ENCODE measurements around the gene NPBWR2. TPM values are rescaled to one million over a fixed set of nuclear protein-coding genes. Genes with fewer than 3 reads are reported as not detected.
A peak's percentile ranks its signal among the peaks of the same experiment; 100 is the strongest.

The NPBWR2 gene
- polyA plus RNA-seq, 3 donors = not detected

GRCh38 chr20:64056889-64057627 is 50.3 kb downstream of the NPBWR2 start:
- Histone ChIP-seq H4K20me1 (ENCODE audit: insufficient read depth, low read length) (no peaks in the 10 kb centered on the region), H3K36me3 (replicated peaks in 1 of 2; ENCODE audit: control insufficient read depth in 1 of 2, insufficient read depth in 2 of 2, low read length in 2 of 2) (no peaks in the 10 kb centered on the region), H3K4me2 (replicated peaks; ENCODE audit: extremely low read depth, low read length, poor library complexity, severe bottlenecking) (peak overlapping the region; percentile 28), H3K4me3 (replicated peaks in 1 of 3; ENCODE audit: low read depth in 2 of 3, low read length in 3 of 3) (no peak overlapping the region), H3K79me2 (ENCODE audit: insufficient read depth, low read length) (no peaks in the 10 kb centered on the region), H3K4me1 (ENCODE audit: control insufficient read depth in 1 of 2, insufficient read depth in 2 of 2, low read length in 2 of 2) (peaks cover 10 to 14% of the 10 kb centered on the region in 2 donors), H3K9me3 (replicated peaks in 1 of 2; ENCODE audit: control insufficient read depth in 1 of 2, insufficient read depth in 1 of 2, low read length in 2 of 2) (no peaks in the 10 kb centered on the region), H3K9ac (ENCODE audit: insufficient read depth, low read length, poor library complexity, severe bottlenecking) (no peak overlapping the region), H3K27ac (ENCODE audit: low read depth in 1 of 2, low read length in 2 of 2) (no peak overlapping the region), H2AFZ (ENCODE audit: insufficient read depth, low read depth, low read length, poor library complexity, severe bottlenecking) (no peak overlapping the region), H3K27me3 (ENCODE audit: control insufficient read depth in 2 of 2, insufficient read depth in 2 of 2, low read length in 2 of 2) (peaks cover 0 to 36% of the 10 kb centered on the region in 2 donors)
- Mint-ChIP-seq H3K36me3 (peaks cover 0 to 3% of the 10 kb centered on the region in 2 donors), H3K4me3 (peak overlapping the region; percentile 47 to 79), H3K27ac (no peak overlapping the region), H3K27me3 (ENCODE audit: low read depth in 3 of 3) (peaks cover 30 to 57% (median 36%) of the 10 kb centered on the region in 3 donors), H3K9me3 (peaks cover 0 to 3% (median 0%) of the 10 kb centered on the region in 7 donors), H3K4me1 (peaks cover 21% of the 10 kb centered on the region)
- intact Hi-C loops (cut with micrococcal nuclease) = no loop called here
- TF ChIP-seq, protein P1, sequence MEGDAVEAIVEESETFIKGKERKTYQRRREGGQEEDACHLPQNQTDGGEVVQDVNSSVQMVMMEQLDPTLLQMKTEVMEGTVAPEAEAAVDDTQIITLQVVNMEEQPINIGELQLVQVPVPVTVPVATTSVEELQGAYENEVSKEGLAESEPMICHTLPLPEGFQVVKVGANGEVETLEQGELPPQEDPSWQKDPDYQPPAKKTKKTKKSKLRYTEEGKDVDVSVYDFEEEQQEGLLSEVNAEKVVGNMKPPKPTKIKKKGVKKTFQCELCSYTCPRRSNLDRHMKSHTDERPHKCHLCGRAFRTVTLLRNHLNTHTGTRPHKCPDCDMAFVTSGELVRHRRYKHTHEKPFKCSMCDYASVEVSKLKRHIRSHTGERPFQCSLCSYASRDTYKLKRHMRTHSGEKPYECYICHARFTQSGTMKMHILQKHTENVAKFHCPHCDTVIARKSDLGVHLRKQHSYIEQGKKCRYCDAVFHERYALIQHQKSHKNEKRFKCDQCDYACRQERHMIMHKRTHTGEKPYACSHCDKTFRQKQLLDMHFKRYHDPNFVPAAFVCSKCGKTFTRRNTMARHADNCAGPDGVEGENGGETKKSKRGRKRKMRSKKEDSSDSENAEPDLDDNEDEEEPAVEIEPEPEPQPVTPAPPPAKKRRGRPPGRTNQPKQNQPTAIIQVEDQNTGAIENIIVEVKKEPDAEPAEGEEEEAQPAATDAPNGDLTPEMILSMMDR (IDR thresholded peaks at IDR 0.05) = no peak
- 57% methylated on average over 36 of the region's 39 CpGs for WGBS (ENCODE audit: insufficient coverage)
- DNase-seq = no peak

DNA sequence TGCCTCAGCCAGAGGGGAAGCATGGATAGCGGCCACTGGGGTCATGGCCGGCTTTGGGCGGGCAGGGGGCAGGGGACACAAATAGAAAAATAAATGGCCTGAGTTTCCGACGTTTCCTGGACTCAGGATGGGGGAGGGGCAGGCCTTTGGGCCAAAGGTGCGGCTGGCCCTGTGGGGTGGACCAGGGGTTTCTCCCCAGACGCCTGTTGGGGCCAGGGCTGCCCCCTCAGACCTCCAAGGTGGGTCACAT is 50.8 kb downstream of the NPBWR2 start:
- intact Hi-C loops (cut with micrococcal nuclease) = no loop called here
- Mint-ChIP-seq H3K4me3 (no peak overlapping the region), H3K9me3 (peaks cover 0 to 3% (median 0%) of the 10 kb centered on the region in 7 donors), H3K36me3 (peaks cover 0 to 3% of the 10 kb centered on the region in 2 donors), H3K27me3 (ENCODE audit: low read depth in 3 of 3) (peaks cover 35 to 61% (median 38%) of the 10 kb centered on the region in 3 donors), H3K4me1 (peaks cover 19% of the 10 kb centered on the region), H3K27ac (no peak overlapping the region)
- 60% methylated on average over 4 of the region's 7 CpGs for WGBS (ENCODE audit: insufficient coverage)
- H4K20me1 ChIP-seq (ENCODE audit: insufficient read depth, low read length) = no peaks in the 10 kb centered on the region
- peaks cover 10 to 14% of the 10 kb centered on the region in 2 donors for H3K4me1 ChIP-seq (ENCODE audit: control insufficient read depth in 1 of 2, insufficient read depth in 2 of 2, low read length in 2 of 2)
- no peak overlapping the region for H3K4me3 ChIP-seq (replicated peaks in 1 of 3; ENCODE audit: low read depth in 2 of 3, low read length in 3 of 3)
- H3K4me2 ChIP-seq (replicated peaks; ENCODE audit: extremely low read depth, low read length, poor library complexity, severe bottlenecking) = no peak overlapping the region
- no peaks in the 10 kb centered on the region for H3K36me3 ChIP-seq (replicated peaks in 1 of 2; ENCODE audit: control insufficient read depth in 1 of 2, insufficient read depth in 2 of 2, low read length in 2 of 2)
- H3K9me3 ChIP-seq (replicated peaks in 1 of 2; ENCODE audit: control insufficient read depth in 1 of 2, insufficient read depth in 1 of 2, low read length in 2 of 2) = no peaks in the 10 kb centered on the region
- TF ChIP-seq, protein P1 (IDR thresholded peaks at IDR 0.05) = no peak
- no peak for DNase-seq
- H2AFZ ChIP-seq (ENCODE audit: insufficient read depth, low read depth, low read length, poor library complexity, severe bottlenecking) = no peak overlapping the region
- H3K27me3 ChIP-seq (ENCODE audit: control insufficient read depth in 2 of 2, insufficient read depth in 2 of 2, low read length in 2 of 2) = peaks cover 0 to 39% of the 10 kb centered on the region in 2 donors
- no peak overlapping the region for H3K9ac ChIP-seq (ENCODE audit: insufficient read depth, low read length, poor library complexity, severe bottlenecking)
- no peaks in the 10 kb centered on the region for H3K79me2 ChIP-seq (ENCODE audit: insufficient read depth, low read length)
- H3K27ac ChIP-seq (ENCODE audit: low read depth in 1 of 2, low read length in 2 of 2) = no peak overlapping the region
